Lower leg skin (tissue), 3 donors: ENCODE data around the gene SECISBP2.

Experiments used
- CTCF ChIP-seq, 3 donors: fragments of 450-650 bp; IDR thresholded peaks; one replicate each; pipeline ENCODE4 v1.5.1; 2016; ENCODE audit warnings: antibody characterized with exemption in 3 of 3, mild to moderate bottlenecking in 3 of 3, moderate library complexity in 2 of 3
- POLR2A ChIP-seq, 2 donors: fragments of 450-650 bp; IDR thresholded peaks; one replicate each; pipeline ENCODE4 v1.6.1; 2016 to 2017; ENCODE audit warnings: antibody characterized with exemption in 2 of 2, mild to moderate bottlenecking in 1 of 2, moderate library complexity in 1 of 2

GRCh38 chr9:89284076-89284475, 34.2 kb upstream of the SECISBP2 start:
- TF ChIP-seq CTCF (IDR thresholded peaks at IDR 0.05) (no peak), POLR2A (IDR thresholded peaks at IDR 0.05) (no peak)
